Stomach smooth muscle (tissue), 2 donors: ENCODE data around the gene TEX14.
"Not testable (repeated sequence)": the region's sequence is repeated elsewhere in the genome, so short reads cannot be mapped to it uniquely, and the experiment has no call there.

Experiments
- H3K27ac ChIP-seq: one replicate; pipeline ENCODE4 v1.7.0; 2013; ENCODE audit warnings: mild to moderate bottlenecking, low read length, inconsistent platforms
- H3K27me3 ChIP-seq, 2 donors: one replicate each; pipeline ENCODE4 v1.7.0; 2013; ENCODE audit warnings: low read length in 2 of 2; ENCODE audit not compliant: insufficient read depth in 2 of 2, control insufficient read depth in 1 of 2
- H3K36me3 ChIP-seq, 2 donors: one replicate each; pipeline ENCODE4 v1.7.0; 2013; ENCODE audit warnings: low read length in 2 of 2; ENCODE audit not compliant: control insufficient read depth in 2 of 2, insufficient read depth in 2 of 2
- H3K4me1 ChIP-seq: one replicate; pipeline ENCODE4 v1.7.0; 2013; ENCODE audit warnings: low read length; ENCODE audit not compliant: control insufficient read depth, insufficient read depth
- H3K4me3 ChIP-seq, 2 donors: one replicate each; pipeline ENCODE4 v1.7.0; 2013; ENCODE audit warnings: low read length in 2 of 2
- H3K9ac ChIP-seq, 2 donors: one replicate each; pipeline ENCODE4 v1.7.0; 2013; ENCODE audit warnings: low read length in 2 of 2, mild to moderate bottlenecking in 1 of 2
- H3K9me3 ChIP-seq, 2 donors: one replicate each; pipeline ENCODE4 v1.7.0; 2013; ENCODE audit warnings: low read length in 2 of 2; ENCODE audit not compliant: control insufficient read depth in 2 of 2
- donor health status: healthy.
- donor health status: Pancreatic carcinoma.

Gene TEX14

GRCh38 chr17:58568044-58568799, 123.6 kb downstream of the TEX14 start:
- Histone ChIP-seq H3K4me3 (no peak overlapping the region), H3K9ac (no peak overlapping the region), H3K4me1 (no peaks in the 10 kb centered on the region), H3K36me3 (no peaks in the 10 kb centered on the region), H3K27ac (no peak overlapping the region), H3K27me3 (no peaks in the 10 kb centered on the region), H3K9me3 (no peaks in the 10 kb centered on the region)

- Histone ChIP-seq H3K27ac (no peak overlapping the region), H3K4me1 (no peaks in the 10 kb centered on the region), H3K4me3 (no peak overlapping the region), H3K36me3 (no peaks in the 10 kb centered on the region), H3K9ac (no peak overlapping the region), H3K27me3 (no peaks in the 10 kb centered on the region), H3K9me3 (no peaks in the 10 kb centered on the region)
Measured at GRCh38 chr17:58565389-58566311, 126.2 kb downstream of the TEX14 start.

- no peaks in the 10 kb centered on the region for H3K27me3 ChIP-seq
- no peaks in the 10 kb centered on the region for H3K4me1 ChIP-seq
- H3K27ac ChIP-seq, result no peak overlapping the region
- no peaks in the 10 kb centered on the region for H3K36me3 ChIP-seq
- no peak overlapping the region for H3K9ac ChIP-seq
- no peak overlapping the region for H3K4me3 ChIP-seq
- no peaks in the 10 kb centered on the region for H3K9me3 ChIP-seq
Measured at GRCh38 chr17:58564971-58565370, 126.9 kb downstream of the TEX14 start.

GRCh38 chr17:58564243-58564642, 127.6 kb downstream of the TEX14 start:
- Histone ChIP-seq H3K9me3 (no peaks in the 10 kb centered on the region), H3K4me1 (no peaks in the 10 kb centered on the region), H3K9ac (no peak overlapping the region), H3K27me3 (no peaks in the 10 kb centered on the region), H3K36me3 (no peaks in the 10 kb centered on the region), H3K27ac (no peak overlapping the region), H3K4me3 (no peak overlapping the region)

GRCh38 chr17:58560511-58560910, 131.3 kb downstream of the TEX14 start:
- no peaks in the 10 kb centered on the region for H3K36me3 ChIP-seq
- no peaks in the 10 kb centered on the region for H3K27me3 ChIP-seq
- no peaks in the 10 kb centered on the region for H3K9me3 ChIP-seq
- H3K27ac ChIP-seq, result no peak overlapping the region
- H3K4me1 ChIP-seq, result no peaks in the 10 kb centered on the region
- H3K9ac ChIP-seq, result no peak overlapping the region
- no peak overlapping the region for H3K4me3 ChIP-seq

- no peaks in the 10 kb centered on the region for H3K4me1 ChIP-seq
- H3K36me3 ChIP-seq, result no peaks in the 10 kb centered on the region
- H3K27me3 ChIP-seq, result no peaks in the 10 kb centered on the region
- H3K9ac ChIP-seq, result no peak overlapping the region
- no peak overlapping the region for H3K27ac ChIP-seq
- H3K4me3 ChIP-seq, result no peak overlapping the region
- H3K9me3 ChIP-seq, result no peaks in the 10 kb centered on the region
Measured at GRCh38 chr17:58557981-58558380, 133.9 kb downstream of the TEX14 start.

GRCh38 chr17:58556833-58557250, 135.0 kb downstream of the TEX14 start:
- Histone ChIP-seq H3K27me3 (no peaks in the 10 kb centered on the region), H3K27ac (no peak overlapping the region), H3K4me3 (no peak overlapping the region), H3K9me3 (no peaks in the 10 kb centered on the region), H3K36me3 (no peaks in the 10 kb centered on the region), H3K4me1 (no peaks in the 10 kb centered on the region), H3K9ac (no peak overlapping the region)

GRCh38 chr17:58555109-58555508, 136.7 kb downstream of the TEX14 start:
- not testable (repeated sequence) for H3K9ac ChIP-seq, H3K9me3 ChIP-seq, H3K4me1 ChIP-seq, H3K27ac ChIP-seq, H3K36me3 ChIP-seq, H3K4me3 ChIP-seq, H3K27me3 ChIP-seq

- Histone ChIP-seq H3K27ac (no peak overlapping the region), H3K9ac (no peak overlapping the region), H3K4me1 (no peaks in the 10 kb centered on the region)
Measured at GRCh38 chr17:58541249-58541648, 150.6 kb downstream of the TEX14 start.

GRCh38 chr17:58539698-58540097, 152.1 kb downstream of the TEX14 start:
- Histone ChIP-seq H3K9ac (no peak overlapping the region), H3K4me1 (no peaks in the 10 kb centered on the region), H3K9me3 (no peaks in the 10 kb centered on the region), H3K4me3 (no peak overlapping the region), H3K36me3 (no peaks in the 10 kb centered on the region), H3K27ac (no peak overlapping the region), H3K27me3 (no peaks in the 10 kb centered on the region)

More at GRCh38 chr17:58541249-58541648, 150.6 kb downstream of the TEX14 start:
- Histone ChIP-seq H3K36me3 (no peaks in the 10 kb centered on the region), H3K4me3 (no peak overlapping the region), H3K27me3 (no peaks in the 10 kb centered on the region), H3K9me3 (no peaks in the 10 kb centered on the region)
